Keratinocyte (primary cell): ENCODE measurements around the gene BBOX1.

ENCODE experiments used
- EZH2 ChIP-seq: IDR thresholded peaks from one replicate; pipeline ENCODE4 v1.6.1; 2012; ENCODE audit warnings: inconsistent platforms, mild to moderate bottlenecking, low read length, moderate library complexity
- TF ChIP-seq, protein P1 (sequence below), 3 experiments: IDR thresholded peaks in 1 of 3; conservative IDR thresholded peaks in 1 of 3; optimal IDR thresholded peaks in 1 of 3; 2 replicates in 2 of 3; 3 replicates in 1 of 3; pipeline versions ENCODE3 to v1.5.1; 2011; ENCODE audit warnings: low read length in 3 of 3, mild to moderate bottlenecking in 3 of 3, moderate library complexity in 2 of 3, control low read depth in 1 of 3, inconsistent platforms in 1 of 3; ENCODE audit not compliant: insufficient read depth in 2 of 3; ENCODE audit errors: extremely low read depth in 1 of 3

DNA sequence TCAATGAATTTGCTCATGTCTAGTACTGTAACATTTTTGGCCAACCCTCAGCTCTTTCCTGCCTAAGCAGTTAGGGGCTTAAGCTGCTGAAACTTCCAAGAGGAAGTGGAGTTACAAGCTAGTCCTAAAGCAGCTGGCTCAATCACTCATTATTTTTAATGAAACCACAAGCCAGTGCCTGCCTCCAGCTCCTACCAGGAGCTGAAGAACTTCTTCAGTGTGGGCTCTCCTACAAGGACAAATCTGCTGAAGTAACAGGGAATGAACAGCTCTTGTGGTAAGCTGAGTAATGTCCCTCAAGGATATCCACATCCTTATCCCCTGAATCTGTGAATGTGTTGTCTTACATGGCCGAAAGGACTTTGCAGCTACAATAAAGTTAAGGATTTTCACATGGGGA is 112.5 kb downstream of the BBOX1 start:
- TF ChIP-seq, protein P1, sequence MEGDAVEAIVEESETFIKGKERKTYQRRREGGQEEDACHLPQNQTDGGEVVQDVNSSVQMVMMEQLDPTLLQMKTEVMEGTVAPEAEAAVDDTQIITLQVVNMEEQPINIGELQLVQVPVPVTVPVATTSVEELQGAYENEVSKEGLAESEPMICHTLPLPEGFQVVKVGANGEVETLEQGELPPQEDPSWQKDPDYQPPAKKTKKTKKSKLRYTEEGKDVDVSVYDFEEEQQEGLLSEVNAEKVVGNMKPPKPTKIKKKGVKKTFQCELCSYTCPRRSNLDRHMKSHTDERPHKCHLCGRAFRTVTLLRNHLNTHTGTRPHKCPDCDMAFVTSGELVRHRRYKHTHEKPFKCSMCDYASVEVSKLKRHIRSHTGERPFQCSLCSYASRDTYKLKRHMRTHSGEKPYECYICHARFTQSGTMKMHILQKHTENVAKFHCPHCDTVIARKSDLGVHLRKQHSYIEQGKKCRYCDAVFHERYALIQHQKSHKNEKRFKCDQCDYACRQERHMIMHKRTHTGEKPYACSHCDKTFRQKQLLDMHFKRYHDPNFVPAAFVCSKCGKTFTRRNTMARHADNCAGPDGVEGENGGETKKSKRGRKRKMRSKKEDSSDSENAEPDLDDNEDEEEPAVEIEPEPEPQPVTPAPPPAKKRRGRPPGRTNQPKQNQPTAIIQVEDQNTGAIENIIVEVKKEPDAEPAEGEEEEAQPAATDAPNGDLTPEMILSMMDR (optimal IDR thresholded peaks at IDR 0.05 in 1 of 3, IDR thresholded peaks at IDR 0.05 in 1 of 3, conservative IDR thresholded peaks at IDR 0.05 in 1 of 3; ENCODE audit: extremely low read depth in 1 of 3, insufficient read depth in 2 of 3, low read length in 3 of 3): no peak
- no peak for TF ChIP-seq EZH2
